UCSD-AML1 (cell line): Measurements from ENCODE around the gene CEACAM21.
A peak's percentile ranks its signal among the peaks of the same experiment; 100 is the strongest.
"Not testable (repeated sequence)": the region's sequence is repeated elsewhere in the genome, so short reads cannot be mapped to it uniquely, and the experiment has no call there.

Experiments used
- DNase-seq: peaks from one replicate; lab custom pipeline; 2025; ENCODE audit not compliant: unreplicated experiment; lab: John Stamatoyannopoulos, UW

The CEACAM21 gene

DNA sequence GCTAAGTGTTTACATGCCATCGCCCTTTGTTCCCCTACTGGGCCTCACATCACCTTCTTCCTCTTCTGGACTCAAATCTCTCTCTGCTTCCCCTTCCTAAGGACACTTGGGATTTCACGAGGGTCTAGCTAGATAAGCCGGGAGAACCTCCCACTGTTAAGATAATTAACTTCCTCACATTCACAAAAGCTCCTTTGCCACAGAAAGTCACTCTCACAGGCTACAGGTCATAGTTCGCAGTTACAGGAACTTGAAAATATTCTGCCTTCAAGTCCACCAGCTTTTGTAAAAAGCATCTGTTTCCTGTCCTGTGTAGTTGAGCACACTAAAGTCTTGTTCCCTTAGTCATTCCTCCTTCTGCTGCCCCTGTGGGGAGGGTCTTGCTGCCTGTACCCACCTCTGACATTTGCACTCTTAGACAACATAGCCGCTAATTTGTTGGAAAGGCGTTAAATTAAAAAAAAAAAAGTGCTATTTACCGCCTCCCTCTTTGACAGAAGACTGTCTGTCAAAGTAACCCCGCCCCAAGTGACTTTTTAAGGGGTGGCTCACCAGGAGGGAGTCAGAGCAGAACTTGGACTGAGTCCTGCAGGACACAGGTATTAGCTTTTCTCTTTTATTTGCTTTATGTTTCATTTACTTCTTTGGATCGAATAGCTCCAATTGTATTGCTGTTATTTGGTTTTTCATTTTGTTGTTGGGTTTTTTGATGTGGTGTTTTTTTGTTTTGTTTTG lies 26.8 kb upstream of the CEACAM21 start:
- DNase-seq: peak; percentile 41

GRCh38 chr19:41549884-41550283 lies 26.1 kb upstream of the CEACAM21 start:
- DNase-seq: no peak

- no peak for DNase-seq
These were observed 24.8 kb upstream of the CEACAM21 start for GRCh38 chr19:41551212-41551610.

- DNase-seq: no peak
These were observed 24.3 kb upstream of the CEACAM21 start for GRCh38 chr19:41551711-41552110.

DNA sequence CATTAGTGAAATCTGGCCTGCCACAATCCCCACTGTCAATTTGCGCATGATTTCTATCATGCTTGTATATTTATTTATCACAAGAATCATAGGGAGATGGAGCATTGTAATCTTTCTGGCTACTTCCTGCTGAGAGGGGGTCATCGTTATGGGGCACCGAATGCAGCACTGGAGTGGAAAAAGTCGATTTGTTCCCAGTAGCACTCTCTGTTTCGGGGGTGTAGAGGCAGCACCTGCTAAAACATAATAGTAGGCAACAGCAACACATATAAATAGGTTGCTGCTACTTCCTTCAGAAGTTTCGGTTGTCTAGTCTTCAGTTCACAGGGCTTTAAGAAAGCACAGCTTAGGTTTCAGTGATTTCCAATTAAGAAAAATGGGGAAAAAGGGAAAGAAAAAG lies 23.4 kb upstream of the CEACAM21 start:
- no peak for DNase-seq

GRCh38 chr19:41553804-41554203 lies 22.2 kb upstream of the CEACAM21 start:
- no peak for DNase-seq

DNA sequence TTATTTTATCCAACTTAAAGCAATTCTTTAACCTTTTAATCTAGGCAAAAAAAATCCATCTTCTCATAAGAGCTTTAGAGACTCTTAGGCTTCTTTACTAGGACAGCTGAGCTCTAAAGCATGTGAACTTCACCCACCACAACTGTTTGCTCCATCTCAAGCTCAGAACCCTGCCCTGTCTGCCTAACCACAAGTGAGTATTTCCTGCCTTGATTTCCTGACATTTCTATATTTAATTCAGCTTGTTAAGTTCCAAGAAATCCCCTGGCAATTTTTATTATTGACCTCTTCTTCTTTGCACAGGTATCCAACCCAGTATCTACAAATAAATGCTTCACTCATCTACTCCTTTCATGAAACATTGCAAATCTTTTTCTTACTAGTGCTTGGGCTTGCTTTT lies 21.1 kb upstream of the CEACAM21 start:
- DNase-seq: no peak

- DNase-seq: no peak
These were observed 20.2 kb upstream of the CEACAM21 start for GRCh38 chr19:41555748-41556147.

DNA sequence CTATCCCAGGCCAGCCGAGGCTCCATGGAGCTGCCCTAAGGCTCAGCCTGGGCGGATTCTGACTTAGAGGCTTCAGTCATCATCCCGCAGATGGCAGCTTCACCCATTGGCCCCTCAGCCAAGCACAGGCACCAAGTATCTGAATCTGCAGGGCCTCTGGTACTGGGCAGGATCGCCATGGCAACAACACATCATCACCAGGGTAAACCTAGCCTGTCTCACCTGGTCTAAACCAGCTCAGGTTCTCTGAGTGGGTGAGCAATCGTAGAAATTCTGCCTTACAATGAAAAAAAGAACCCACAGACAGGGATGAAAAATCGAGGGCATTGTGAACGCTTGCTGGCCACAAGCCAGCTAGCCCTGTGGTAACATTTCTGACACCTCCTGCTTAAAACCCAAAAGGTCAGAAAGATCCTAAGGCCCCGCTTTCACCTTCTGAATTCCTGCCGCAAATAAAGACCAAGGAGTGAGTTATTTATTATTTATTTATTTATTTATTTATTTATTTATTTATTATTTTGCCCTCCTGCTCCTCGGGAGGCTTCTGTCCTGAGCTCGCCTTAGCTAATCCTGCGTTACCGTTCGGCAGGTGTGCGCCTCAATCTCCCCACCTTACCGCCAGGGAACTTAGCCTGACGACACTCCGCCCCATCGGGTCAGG lies 12.0 kb upstream of the CEACAM21 start:
- no peak for DNase-seq

DNA sequence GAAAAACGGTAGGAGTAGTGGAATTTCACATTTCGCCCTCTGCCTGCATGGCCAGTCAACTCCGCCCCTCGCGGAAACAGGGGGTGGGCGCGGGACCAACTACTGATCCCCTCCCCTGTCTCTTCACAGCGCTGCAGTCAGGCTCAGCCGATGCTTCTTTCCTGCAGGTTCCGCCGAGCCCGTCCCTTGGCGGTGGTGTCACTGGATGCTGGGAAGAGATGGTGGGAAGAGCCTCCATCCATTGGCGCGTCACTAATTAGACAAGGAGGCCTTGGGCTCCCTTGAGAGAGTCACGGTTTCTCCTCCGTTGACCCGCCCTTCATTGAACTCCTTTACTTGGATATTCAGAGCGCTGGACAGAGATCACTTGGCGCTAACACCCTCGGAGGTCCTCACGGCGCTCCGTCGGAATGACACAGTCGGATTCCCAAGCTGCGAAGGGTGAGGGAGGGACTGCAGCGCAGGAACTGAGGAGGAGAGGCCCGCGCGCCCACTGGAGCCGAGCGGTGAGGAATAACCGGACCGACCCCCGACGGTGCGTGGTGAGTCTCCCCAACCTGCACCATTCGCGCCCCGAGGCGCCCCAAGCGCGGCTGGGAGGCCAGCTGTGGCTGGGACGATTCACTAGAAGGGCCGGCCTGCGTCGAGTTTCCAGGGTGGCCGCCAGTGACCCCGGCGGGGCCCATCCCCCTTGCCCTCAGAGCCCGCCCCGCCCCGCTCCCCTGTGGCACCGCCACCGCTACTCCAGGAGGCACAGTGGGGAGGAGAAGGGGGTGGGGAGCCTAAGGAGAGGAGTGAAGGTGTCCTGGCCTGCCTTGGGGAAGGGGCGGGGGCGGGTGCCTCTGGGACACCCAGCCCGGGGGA lies 11.2 kb upstream of the CEACAM21 start:
- DNase-seq: no peak

- DNase-seq: no peak
These were observed 10.6 kb upstream of the CEACAM21 start for GRCh38 chr19:41565379-41565720.

DNA sequence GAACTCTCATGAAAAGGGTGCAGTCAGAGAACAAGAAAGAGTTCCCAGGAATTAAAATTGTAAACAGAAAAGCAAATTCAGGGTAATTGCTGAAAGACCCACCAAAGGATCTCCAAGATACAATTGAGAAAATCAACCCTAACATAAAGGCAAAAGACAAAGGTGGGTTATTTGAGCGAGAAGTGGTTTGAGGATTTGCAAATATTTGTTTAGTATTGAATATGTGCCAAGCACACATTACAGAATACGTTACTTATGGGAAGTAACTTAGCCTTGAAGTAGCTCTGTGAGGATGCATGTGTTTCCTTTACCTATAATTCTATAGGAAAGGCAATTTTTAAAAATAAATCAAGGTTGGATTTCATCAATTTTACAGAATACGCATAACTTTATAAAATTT lies 10.0 kb upstream of the CEACAM21 start:
- no peak for DNase-seq

- no peak for DNase-seq
These were observed 6.3 kb upstream of the CEACAM21 start for GRCh38 chr19:41569481-41570150.

GRCh38 chr19:41570179-41570578 lies 5.8 kb upstream of the CEACAM21 start:
- DNase-seq: no peak

GRCh38 chr19:41570639-41571112 lies 5.3 kb upstream of the CEACAM21 start:
- peak; percentile 84 for DNase-seq

GRCh38 chr19:41577144-41577830 lies 1.3 kb downstream of the CEACAM21 start:
- DNase-seq: no peak

DNA sequence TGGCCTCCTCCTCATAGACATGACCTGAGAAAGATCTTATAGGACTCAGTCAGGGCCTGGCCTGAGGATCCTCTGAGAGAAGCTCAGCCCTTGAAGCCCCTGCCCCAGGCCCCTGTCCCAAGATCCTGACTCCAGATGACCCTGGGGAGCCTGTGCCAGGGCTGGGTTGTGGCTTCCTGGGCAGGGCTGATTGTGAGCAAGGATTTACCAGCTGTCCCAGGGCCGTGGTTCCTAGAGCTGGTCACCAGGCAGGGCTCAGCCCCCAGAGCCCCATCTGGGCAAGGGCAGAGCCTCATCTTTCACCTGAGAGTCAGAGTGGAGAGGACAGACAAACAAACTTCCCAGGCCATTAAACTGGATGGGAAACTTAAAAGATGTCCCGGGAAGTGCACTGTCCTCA lies 1.9 kb downstream of the CEACAM21 start:
- no peak for DNase-seq

DNA sequence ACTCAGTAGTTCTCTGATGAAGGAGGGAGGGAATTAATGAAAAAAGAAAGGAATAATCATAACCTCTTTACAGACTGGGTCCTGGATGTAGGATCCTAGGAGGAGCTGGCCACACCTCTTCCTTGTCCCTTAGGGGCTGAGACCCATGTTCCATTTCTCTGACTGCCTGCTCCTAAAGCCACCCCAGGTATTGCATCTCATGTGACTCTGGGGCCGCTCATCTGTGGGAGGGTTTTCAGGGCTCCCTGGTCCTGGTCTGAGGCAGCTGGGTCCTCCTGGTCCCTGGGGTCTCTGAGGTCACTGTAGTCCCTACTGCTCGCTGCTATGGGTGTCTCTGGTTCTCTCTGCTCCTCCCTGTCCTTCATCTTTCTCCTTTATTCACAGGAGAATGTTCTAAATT lies 2.9 kb downstream of the CEACAM21 start:
- no peak for DNase-seq

DNA sequence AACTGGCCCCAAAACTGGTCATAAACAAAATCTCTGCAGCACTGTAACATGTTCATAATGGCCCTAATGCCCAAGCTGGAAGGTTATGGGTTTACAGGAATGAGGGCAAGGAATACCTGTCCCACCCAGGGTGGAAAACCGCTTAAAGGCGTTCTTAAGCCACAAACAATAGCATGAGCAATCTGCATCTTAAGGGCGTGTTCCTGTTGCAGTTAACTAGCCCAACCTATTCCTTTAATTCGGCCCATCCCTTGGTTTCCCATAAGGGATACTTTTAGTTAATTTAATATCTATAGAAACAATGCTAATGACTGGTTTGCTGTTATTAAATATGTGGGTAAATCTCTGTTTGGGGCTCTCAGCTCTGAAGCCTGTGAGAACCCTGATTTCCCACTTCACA lies 5.1 kb downstream of the CEACAM21 start:
- DNase-seq: not testable (repeated sequence)

DNA sequence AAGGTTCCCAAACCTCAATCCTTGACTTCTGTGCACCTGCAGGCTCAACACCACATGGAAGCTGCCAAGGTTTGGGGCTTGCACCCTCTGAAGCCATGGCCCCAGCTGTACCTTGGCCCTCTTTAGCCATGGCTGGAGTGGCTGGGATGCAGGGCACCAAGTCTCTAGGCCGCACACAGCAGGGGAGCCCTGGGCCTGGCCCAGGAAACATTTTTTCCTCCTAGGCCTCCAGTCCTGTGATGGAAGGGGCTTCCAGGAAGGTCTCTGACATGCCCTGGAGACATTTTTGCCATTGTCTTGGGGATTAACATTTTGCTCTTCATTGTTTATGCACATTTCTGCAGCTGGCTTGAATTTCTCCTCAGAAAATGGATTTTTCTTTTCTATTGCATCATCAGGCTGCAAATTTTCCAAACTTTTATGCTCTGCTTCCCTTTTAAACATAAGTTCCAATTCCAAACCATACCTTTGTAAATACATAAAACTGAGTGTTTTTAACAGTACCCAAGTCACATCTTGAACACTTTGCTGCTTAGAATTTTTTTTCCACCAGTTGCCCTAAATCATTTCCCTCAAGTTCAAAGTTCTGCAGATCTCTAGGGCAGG lies 6.7 kb downstream of the CEACAM21 start:
- DNase-seq: not testable (repeated sequence)
